Stimulated activated naive CD8-positive, alpha-beta T cell treated with anti-CD3 and anti-CD28 coated beads, Interleukin-15, amount 100 ng/mL, for 72 hours (primary cell): Measurements from ENCODE around the gene ZFX.

Experiments used
- ATAC-seq: fragments of 150-1000 bp; cut with Tn5 transposase; 2 replicates; pipeline ENCODE4 v1.10.0; 2021; ENCODE audit warnings: mild to moderate bottlenecking, moderate library complexity
- DNase-seq, 2 donors: peaks; one replicate each; pipeline ENCODE4 v3.0.0; 2021 to 2022
- H3K27ac Mint-ChIP-seq, 2 donors: one replicate each; pipeline ENCODE4 v1.8.0; 2022; ENCODE audit warnings: mild to moderate bottlenecking in 2 of 2, mixed read lengths in 2 of 2, moderate library complexity in 2 of 2
- H3K27me3 Mint-ChIP-seq: one replicate; pipeline ENCODE4 v1.8.0; 2022; ENCODE audit warnings: mixed read lengths
- H3K4me1 Mint-ChIP-seq: one replicate; pipeline ENCODE4 v1.8.0; 2022; ENCODE audit warnings: mild to moderate bottlenecking, mixed read lengths
- H3K4me3 Mint-ChIP-seq, 2 donors: one replicate each; pipeline ENCODE4 v1.8.0; 2022; ENCODE audit warnings: mild to moderate bottlenecking in 2 of 2, mixed read lengths in 2 of 2, moderate library complexity in 1 of 2
- H3K9me3 Mint-ChIP-seq, 2 donors: one replicate each; pipeline ENCODE4 v1.8.0; 2022; ENCODE audit warnings: mixed read lengths in 2 of 2

ZFX gene

GRCh38 chrX:24232796-24233195 is 83.3 kb downstream of the ZFX start:
- no peaks in the 10 kb centered on the region for H3K27me3 Mint-ChIP-seq
- H3K9me3 Mint-ChIP-seq, result no peaks in the 10 kb centered on the region
- no peak for DNase-seq
- H3K4me3 Mint-ChIP-seq, result no peak overlapping the region
- H3K27ac Mint-ChIP-seq, result no peak overlapping the region
- ATAC-seq, result no peak
- no peaks in the 10 kb centered on the region for H3K4me1 Mint-ChIP-seq

- H3K4me1 Mint-ChIP-seq, result no peaks in the 10 kb centered on the region
- no peaks in the 10 kb centered on the region for H3K27me3 Mint-ChIP-seq
- no peak for ATAC-seq
- no peak overlapping the region for H3K4me3 Mint-ChIP-seq
- H3K27ac Mint-ChIP-seq, result no peak overlapping the region
- DNase-seq, result no peak
- no peaks in the 10 kb centered on the region for H3K9me3 Mint-ChIP-seq
Observed at GRCh38 chrX:24235084-24235710, 85.7 kb downstream of the ZFX start.

- Mint-ChIP-seq H3K4me3 (no peak overlapping the region), H3K4me1 (peaks cover 10% of the 10 kb centered on the region), H3K27ac (no peak overlapping the region), H3K9me3 (no peaks in the 10 kb centered on the region), H3K27me3 (no peaks in the 10 kb centered on the region)
- no peak for DNase-seq
- peak; percentile 49 for ATAC-seq
Observed at GRCh38 chrX:24241822-24242648, 92.5 kb downstream of the ZFX start.

GRCh38 chrX:24242649-24243175 is 93.2 kb downstream of the ZFX start:
- ATAC-seq (no peak), DNase-seq (no peak)
- Mint-ChIP-seq H3K27ac (no peak overlapping the region), H3K9me3 (no peaks in the 10 kb centered on the region), H3K27me3 (no peaks in the 10 kb centered on the region), H3K4me1 (peaks cover 10% of the 10 kb centered on the region), H3K4me3 (no peak overlapping the region)

DNA sequence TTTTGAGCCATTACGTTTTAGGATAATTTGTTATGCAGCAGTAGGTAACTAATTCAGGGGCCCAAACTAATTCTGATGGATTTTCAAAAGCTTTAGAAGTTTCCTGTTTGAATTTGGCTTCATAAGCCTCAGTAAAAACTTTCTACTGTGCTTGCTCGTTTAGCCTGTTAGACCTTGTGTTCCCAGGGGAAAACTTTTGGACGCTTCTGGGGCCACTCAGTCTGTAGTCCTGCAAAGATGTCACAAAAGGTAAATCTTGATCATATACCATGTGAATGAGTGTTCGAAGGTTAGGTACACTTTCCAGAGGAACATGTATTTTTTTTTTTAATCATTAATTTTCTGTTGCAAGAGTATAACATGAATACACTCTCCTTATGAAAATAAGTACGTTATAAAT is 93.7 kb downstream of the ZFX start:
- H3K4me1 Mint-ChIP-seq, result peaks cover 10% of the 10 kb centered on the region
- H3K27ac Mint-ChIP-seq, result no peak overlapping the region
- no peak overlapping the region for H3K4me3 Mint-ChIP-seq
- DNase-seq, result no peak
- no peak for ATAC-seq
- no peaks in the 10 kb centered on the region for H3K27me3 Mint-ChIP-seq
- H3K9me3 Mint-ChIP-seq, result no peaks in the 10 kb centered on the region

GRCh38 chrX:24243692-24244091 is 94.2 kb downstream of the ZFX start:
- no peaks in the 10 kb centered on the region for H3K27me3 Mint-ChIP-seq
- H3K27ac Mint-ChIP-seq, result peak overlapping the region in 1 of 2 donors; percentile 64
- peaks cover 10% of the 10 kb centered on the region for H3K4me1 Mint-ChIP-seq
- H3K9me3 Mint-ChIP-seq, result no peaks in the 10 kb centered on the region
- no peak overlapping the region for H3K4me3 Mint-ChIP-seq
- DNase-seq (no peak), ATAC-seq (no peak)

GRCh38 chrX:24245202-24245601 is 95.7 kb downstream of the ZFX start:
- DNase-seq, result no peak
- no peak for ATAC-seq
- H3K27me3 Mint-ChIP-seq, result no peaks in the 10 kb centered on the region
- H3K4me3 Mint-ChIP-seq, result no peak overlapping the region
- peaks cover 10% of the 10 kb centered on the region for H3K4me1 Mint-ChIP-seq
- H3K27ac Mint-ChIP-seq, result no peak overlapping the region
- no peaks in the 10 kb centered on the region for H3K9me3 Mint-ChIP-seq

DNA sequence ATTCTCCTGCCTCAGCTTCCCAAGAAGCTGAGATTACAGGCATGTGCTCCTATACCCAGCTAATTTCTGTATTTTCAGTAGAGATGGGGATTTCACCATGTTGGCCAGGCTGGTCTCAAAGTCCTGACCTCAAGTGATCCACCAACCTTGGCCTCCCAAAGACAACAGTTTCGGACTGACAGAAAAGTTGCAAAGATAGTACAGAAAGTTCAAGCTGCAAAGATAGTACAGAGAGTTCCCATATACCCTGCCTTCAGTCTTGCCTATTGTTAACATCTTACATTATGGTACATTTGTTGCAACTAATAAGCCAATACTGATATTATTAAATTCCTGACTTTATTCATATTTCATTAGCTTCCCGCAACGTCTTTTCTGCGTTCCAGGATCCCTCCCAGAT is 98.5 kb downstream of the ZFX start:
- Mint-ChIP-seq H3K4me1 (peaks cover 10% of the 10 kb centered on the region), H3K9me3 (no peaks in the 10 kb centered on the region), H3K27ac (no peak overlapping the region), H3K27me3 (no peaks in the 10 kb centered on the region), H3K4me3 (no peak overlapping the region)
- DNase-seq, result no peak
- ATAC-seq, result no peak

DNA sequence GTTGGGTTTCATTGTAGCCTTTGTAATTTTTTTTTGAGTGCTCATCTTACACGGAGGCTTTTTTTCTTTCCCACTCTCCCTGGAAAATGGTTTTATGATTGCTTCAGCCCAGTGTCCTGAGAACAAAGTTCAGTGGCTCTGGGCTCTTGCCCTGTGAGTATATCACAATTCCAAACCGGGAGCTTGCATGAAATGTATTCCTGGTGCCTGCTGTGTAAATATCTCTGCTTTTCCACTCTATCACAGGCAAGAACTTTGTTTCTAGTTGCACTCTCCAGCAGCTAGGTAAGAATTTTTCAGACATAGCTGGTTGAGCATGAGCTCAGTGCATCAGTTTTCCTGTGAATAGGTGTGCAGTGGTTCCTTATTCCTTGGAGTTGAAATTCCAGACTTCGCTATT is 103.5 kb downstream of the ZFX start:
- H3K4me1 Mint-ChIP-seq, result no peaks in the 10 kb centered on the region
- no peak overlapping the region for H3K27ac Mint-ChIP-seq
- H3K4me3 Mint-ChIP-seq, result no peak overlapping the region
- ATAC-seq (no peak), DNase-seq (no peak)
- H3K9me3 Mint-ChIP-seq, result no peaks in the 10 kb centered on the region
- H3K27me3 Mint-ChIP-seq, result no peaks in the 10 kb centered on the region

GRCh38 chrX:24253469-24253868 is 103.9 kb downstream of the ZFX start:
- DNase-seq, result no peak
- no peak for ATAC-seq
- H3K4me1 Mint-ChIP-seq, result no peaks in the 10 kb centered on the region
- no peaks in the 10 kb centered on the region for H3K27me3 Mint-ChIP-seq
- no peak overlapping the region for H3K27ac Mint-ChIP-seq
- H3K9me3 Mint-ChIP-seq, result no peaks in the 10 kb centered on the region
- no peak overlapping the region for H3K4me3 Mint-ChIP-seq

DNA sequence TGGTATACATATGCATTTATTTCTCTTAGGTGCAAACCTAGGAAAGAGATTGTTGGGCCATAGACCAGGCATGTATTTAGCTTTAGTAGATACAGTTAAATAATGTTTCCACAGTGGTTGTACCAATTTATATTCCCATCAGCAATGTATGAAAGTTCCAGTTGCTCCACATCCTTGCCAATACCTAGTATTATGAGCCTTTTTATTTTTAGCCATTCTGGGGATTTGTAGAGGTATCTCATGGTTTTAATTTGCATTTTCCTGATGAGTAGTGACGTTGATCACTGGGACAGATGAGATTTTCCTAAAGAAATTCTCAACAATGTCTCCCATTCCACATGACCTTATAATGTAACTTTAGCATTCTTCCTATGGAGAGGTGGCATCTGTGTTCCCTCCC is 107.5 kb downstream of the ZFX start:
- H3K27me3 Mint-ChIP-seq, result no peaks in the 10 kb centered on the region
- ATAC-seq (no peak), DNase-seq (no peak)
- no peak overlapping the region for H3K27ac Mint-ChIP-seq
- no peak overlapping the region for H3K4me3 Mint-ChIP-seq
- H3K4me1 Mint-ChIP-seq, result peaks cover 11% of the 10 kb centered on the region
- no peaks in the 10 kb centered on the region for H3K9me3 Mint-ChIP-seq

DNA sequence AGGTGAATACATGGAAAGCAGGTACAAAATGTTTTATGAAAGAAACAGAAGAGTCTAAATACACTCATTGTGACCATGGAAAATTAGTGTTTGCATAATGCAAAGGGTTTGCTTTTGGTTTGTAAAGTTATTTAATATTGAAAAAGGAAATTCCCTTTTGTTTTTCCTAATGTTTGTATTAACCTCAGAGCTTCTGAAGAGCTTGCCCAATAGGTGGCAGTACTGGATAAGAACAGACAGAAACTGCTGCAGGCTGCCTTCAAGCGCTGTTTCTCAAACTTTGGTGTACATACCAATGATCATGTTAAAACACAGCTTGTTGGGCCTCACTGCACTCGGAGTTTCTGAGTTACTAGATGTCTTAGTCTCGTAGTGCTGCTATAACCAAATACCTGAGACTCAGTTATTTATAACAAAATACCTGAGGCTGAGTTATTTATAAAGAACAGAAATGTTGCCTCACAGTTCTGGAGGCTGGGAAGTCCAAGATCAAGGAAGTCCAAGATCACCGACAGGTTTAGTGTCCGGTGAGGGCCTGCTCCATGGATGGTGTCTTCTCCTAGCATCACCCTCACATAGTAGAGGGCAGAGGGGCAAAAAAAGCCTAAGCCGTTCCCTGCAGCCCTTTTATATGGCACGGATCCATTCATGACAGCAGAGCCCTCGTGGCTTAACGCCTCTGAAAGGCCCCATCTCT is 110.2 kb downstream of the ZFX start:
- ATAC-seq, result no peak
- peaks cover 16% of the 10 kb centered on the region for H3K4me1 Mint-ChIP-seq
- H3K4me3 Mint-ChIP-seq, result no peak overlapping the region
- H3K9me3 Mint-ChIP-seq, result no peaks in the 10 kb centered on the region
- H3K27ac Mint-ChIP-seq, result no peak overlapping the region
- no peaks in the 10 kb centered on the region for H3K27me3 Mint-ChIP-seq
- DNase-seq, result no peak

DNA sequence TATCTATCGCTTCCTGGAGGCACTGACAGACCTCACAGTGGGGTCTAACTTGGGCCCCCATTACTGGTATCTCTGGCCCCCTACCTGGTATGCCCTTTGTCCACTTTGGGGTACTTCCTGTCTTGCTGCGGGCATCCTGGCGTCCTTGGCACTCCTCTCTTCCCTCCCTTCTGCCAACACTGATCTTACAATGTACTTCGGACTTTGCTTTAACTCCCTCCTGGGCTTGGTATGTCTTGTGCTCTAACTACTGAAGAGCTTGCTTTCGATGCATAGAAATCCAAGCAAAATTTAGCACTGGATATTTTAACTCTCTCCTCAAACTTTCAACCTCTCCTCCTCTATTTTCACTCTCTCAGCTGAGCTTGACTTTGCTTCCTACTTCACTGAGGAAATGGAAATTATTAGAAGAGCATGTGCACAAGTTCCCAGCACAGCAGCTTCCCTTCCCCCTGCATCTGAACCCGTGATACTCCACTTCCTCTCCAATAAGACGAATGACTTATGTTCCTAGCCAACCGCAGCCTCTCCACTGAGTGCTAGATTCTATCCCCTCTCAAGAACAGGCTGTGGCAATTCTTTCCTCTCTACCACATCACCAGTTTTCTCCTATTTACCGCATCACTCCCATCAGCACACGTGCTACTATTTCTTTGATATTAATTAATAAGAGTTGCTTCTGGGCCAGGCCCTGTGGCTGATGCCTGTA is 111.5 kb downstream of the ZFX start:
- H3K27ac Mint-ChIP-seq, result peak overlapping the region; percentile 40 to 84
- DNase-seq, result peak in 1 of 2 donors; percentile 10

DNA sequence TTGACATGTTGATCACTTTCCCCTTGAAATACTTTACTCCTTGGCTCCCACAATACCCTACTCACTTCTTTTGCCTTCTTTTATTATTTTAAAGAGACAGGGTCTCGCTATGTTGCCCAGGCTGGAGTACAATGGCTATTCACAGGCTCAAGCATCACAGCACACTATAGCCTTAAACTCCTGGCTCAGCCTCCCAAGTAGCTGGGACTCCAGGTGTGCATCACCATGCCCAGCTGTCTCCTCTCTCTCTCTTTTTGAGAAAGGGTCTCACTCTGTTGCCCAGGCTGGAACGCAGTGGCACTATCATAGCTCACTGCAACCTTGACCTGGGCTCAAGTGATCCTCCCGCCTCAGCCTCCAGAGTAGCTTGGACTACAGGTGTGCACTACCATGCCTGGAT is 112.8 kb downstream of the ZFX start:
- peaks cover 18% of the 10 kb centered on the region for H3K4me1 Mint-ChIP-seq
- no peak for DNase-seq
- no peak overlapping the region for H3K27ac Mint-ChIP-seq
- no peaks in the 10 kb centered on the region for H3K9me3 Mint-ChIP-seq
- H3K4me3 Mint-ChIP-seq, result no peak overlapping the region
- no peaks in the 10 kb centered on the region for H3K27me3 Mint-ChIP-seq
- no peak for ATAC-seq

More for the DNA sequence above, 111.5 kb downstream of the ZFX start:
- ATAC-seq, result peak; percentile 83
- Mint-ChIP-seq H3K4me3 (peak overlapping the region; percentile 16 to 60), H3K4me1 (peaks cover 18% of the 10 kb centered on the region), H3K27me3 (no peaks in the 10 kb centered on the region), H3K9me3 (no peaks in the 10 kb centered on the region)

- no peak for DNase-seq
Observed at GRCh38 chrX:24264383-24264782, 114.9 kb downstream of the ZFX start.

More at GRCh38 chrX:24264383-24264782, 114.9 kb downstream of the ZFX start:
- ATAC-seq, result no peak
- H3K9me3 Mint-ChIP-seq, result no peaks in the 10 kb centered on the region
- no peaks in the 10 kb centered on the region for H3K27me3 Mint-ChIP-seq
- H3K27ac Mint-ChIP-seq, result no peak overlapping the region
- peaks cover 18% of the 10 kb centered on the region for H3K4me1 Mint-ChIP-seq
- no peak overlapping the region for H3K4me3 Mint-ChIP-seq
